GM12865 (cell line): Measurements from ENCODE around the gene LYRM7.
"Not testable (repeated sequence)": the region's sequence is repeated elsewhere in the genome, so short reads cannot be mapped to it uniquely, and the experiment has no call there.

Source experiments
- DNase-seq: peaks from one replicate; pipeline ENCODE4 v3.0.0; 2010; ENCODE audit warnings: low read depth
- H3K4me3 ChIP-seq: 2 replicates; pipeline ENCODE4 v1.5.1; 2011; ENCODE audit warnings: mild to moderate bottlenecking, low read depth, low read length, control low read depth
- TF ChIP-seq, protein P1 (sequence below): IDR thresholded peaks from 2 replicates; pipeline ENCODE4 v1.5.1; 2011; ENCODE audit warnings: low read length, control low read depth, low read depth, inconsistent platforms; ENCODE audit not compliant: insufficient read depth; ENCODE audit errors: missing control alignments

Gene LYRM7

DNA sequence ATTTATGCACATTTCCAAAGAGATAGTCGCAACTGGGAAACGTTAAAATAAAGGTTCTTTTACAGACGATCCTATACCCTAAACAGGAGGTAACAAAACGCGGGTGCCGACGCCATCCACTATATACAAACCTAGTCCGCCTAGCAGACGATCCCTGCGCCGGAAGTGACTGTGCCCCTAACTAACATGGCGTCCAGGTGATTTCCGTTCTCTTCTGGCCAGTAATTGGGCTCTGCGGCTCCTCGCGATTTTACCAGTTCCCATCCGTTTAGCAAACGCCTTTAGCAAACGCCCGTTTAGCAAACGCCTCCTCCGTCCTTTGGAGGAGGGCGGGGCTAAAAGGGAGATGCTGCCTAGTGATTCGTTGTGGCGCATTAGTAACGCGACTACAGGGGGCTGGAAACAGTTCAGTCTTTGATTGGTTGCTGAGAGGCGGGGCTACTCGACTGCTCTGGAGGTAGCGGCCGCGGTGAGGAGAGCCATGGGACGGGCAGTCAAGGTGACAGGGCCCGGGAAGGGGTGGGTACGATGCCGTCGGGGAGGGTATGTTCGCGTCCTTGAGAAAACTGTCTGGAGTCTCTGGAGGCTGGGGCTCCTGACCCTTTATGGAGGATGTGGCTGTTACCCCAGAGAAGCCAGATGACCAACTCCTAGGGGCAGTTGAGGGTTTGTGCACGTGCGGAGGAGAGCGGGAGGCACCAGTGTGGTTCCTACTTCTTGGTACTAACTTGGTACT is at the start of gene LYRM7:
Gene LYRM7, plus strand, starts transcription at position 405 of the 736 bp plus-strand sequence. Its CDS starts 77 bp downstream, at position 482.
- DNase-seq: peak; percentile 99
- TF ChIP-seq, protein P1, sequence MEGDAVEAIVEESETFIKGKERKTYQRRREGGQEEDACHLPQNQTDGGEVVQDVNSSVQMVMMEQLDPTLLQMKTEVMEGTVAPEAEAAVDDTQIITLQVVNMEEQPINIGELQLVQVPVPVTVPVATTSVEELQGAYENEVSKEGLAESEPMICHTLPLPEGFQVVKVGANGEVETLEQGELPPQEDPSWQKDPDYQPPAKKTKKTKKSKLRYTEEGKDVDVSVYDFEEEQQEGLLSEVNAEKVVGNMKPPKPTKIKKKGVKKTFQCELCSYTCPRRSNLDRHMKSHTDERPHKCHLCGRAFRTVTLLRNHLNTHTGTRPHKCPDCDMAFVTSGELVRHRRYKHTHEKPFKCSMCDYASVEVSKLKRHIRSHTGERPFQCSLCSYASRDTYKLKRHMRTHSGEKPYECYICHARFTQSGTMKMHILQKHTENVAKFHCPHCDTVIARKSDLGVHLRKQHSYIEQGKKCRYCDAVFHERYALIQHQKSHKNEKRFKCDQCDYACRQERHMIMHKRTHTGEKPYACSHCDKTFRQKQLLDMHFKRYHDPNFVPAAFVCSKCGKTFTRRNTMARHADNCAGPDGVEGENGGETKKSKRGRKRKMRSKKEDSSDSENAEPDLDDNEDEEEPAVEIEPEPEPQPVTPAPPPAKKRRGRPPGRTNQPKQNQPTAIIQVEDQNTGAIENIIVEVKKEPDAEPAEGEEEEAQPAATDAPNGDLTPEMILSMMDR: no peak
- H3K4me3 ChIP-seq: peak within 1 kb of the TSS; percentile 80

DNA sequence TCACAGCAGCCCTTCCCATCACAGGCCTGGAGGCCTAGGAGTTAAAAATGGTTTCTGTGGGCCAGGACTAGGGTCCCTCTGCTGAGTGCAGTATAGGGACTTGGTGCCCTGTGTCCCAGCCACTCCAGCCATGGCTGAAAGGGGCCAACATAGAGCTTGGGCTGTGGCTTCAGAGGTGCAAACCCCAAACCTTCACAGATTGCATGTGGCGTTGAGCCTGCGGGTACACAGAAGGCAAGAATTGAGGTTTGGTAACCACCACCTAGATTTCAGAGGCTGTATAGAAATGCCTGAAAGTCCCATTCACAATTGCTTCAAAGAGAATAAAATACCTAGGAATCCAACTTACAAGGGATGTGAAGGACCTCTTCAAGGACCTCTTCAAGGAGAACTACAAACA is 43.5 kb upstream of the LYRM7 start:
- DNase-seq, H3K4me3 ChIP-seq: not testable (repeated sequence)

DNA sequence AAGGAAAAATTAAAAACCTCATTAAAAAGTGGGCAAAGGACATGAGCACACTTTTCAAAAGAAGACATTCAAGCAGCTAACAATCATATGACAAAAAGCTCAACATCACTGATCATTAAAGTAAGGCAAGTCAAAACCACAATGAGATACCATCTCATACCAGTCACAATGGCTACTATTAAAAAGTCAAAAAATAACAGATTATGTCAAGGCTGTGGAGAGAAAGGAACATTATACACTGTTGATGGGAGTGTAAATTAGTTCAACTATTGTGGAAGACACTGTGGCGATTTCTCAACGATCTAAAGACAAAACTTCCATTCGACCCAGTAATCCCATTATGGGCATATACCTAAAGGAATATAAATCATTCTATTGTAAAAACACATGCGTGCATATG is 41.4 kb upstream of the LYRM7 start:
- DNase-seq: no peak
- TF ChIP-seq, protein P1: no peak
- H3K4me3 ChIP-seq: no peak overlapping the region

DNA sequence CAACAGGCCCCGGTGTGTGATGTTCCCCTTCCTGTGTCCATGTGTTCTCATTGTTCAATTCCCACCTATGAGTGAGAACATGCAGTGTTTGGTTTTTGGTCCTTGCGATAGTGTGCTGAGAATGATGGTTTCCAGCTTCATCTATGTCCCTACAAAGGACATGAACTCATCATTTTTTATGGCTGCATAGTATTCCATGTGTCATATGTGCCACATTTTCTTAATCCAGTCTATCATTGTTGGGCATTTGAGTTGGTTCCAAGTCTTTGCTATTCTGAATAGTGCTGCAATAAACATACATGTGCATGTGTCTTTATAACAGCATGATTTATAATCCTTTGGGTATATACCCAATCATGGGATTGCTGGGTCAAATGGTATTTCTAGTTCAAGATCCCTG is 37.7 kb upstream of the LYRM7 start:
- not testable (repeated sequence) for DNase-seq, H3K4me3 ChIP-seq

DNA sequence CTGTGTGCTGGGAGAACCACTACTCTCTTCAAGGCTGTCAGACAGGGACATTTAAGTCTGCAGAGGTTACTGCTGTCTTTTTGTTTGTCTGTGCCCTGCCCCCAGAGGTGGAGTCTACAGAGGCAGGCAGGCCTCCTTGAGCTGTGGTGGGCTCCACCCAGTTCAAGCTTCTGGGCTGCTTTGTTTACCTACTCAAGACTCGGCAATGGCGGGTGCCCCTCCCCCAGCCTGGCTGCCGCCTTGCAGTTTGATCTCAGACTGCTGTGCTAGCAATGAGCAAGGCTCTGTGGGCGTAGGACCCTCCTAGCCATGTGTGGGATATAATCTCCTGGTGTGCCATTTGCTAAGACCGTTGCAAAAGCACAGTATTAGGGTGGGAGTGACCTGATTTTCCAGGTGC is 32.3 kb upstream of the LYRM7 start:
- not testable (repeated sequence) for H3K4me3 ChIP-seq, DNase-seq

DNA sequence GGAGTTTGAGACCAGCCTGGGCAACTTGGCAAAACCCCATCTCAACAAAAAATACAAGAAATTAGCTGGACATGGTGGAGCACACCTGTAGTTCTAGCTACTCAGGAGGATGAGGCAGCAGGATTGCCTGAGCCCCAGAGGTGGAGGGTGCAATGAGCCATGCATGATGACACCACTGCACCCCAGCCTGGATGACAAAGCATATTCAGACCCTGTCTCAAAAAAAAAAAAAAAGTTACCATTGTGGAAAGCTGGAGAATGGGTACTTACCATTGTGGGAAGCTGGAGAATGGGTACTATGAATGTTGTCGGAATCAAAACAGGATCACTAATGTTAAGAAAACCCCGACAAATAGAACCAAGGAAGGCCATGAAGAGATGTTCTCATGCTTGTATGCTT is 31.4 kb upstream of the LYRM7 start:
- TF ChIP-seq, protein P1: no peak
- H3K4me3 ChIP-seq: no peak overlapping the region
- DNase-seq: no peak

DNA sequence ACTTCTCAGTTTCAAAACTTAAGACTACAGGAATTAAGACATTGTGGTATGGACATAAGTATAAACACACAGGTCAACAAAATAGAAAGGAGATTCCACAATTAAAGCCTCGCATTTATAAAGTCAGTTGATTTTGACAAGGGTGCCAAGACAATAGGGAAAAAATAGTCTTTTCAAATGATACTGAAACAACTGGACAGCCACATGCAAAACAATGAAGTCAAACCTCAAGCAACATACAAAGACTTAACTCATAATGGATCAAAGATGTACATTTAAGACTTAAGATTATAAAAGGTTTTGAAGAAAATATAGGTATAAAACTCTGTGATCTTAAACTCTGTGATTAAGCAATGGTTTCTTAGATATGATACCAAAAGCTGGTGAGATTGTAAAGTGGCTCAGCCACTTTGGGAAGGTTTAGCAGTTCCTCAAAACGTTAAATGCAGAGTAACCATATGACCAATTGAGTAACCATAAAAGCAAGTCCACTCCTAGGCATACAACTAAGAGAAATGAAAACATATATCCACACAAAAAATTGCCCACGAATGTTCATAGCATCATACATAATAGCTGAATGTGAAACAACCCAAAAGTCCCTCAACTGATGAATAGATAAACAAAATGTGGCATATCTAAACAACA is 27.6 kb upstream of the LYRM7 start:
- no peak overlapping the region for H3K4me3 ChIP-seq
- no peak for DNase-seq
- TF ChIP-seq, protein P1: no peak

DNA sequence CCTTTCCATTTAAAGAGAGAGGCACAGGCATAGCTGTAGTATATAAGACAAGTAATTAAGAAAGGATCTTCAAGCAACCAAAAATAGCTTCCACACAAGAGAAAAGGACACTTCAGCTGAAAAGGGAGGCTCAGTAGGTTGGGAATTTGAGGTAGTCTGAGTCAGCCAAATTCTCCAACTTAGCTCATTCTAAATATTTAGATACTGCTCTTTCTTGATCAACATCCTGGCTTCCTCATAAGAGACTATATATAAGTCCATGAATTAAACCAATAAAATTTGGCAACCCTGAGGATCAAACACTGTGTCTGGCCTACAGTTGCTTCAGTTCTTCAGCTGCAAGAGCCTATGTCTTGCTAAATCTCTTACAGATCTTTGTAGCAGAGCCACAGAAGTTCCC is 23.5 kb upstream of the LYRM7 start:
- TF ChIP-seq, protein P1: no peak
- no peak for DNase-seq
- no peak overlapping the region for H3K4me3 ChIP-seq
